Activated CD4-positive, alpha-beta T cell treated with anti-CD3 and anti-CD28 coated beads, Interleukin-2, amount 10 ng/mL, durations not matched to agents 7 days and 5 days (primary cell): Measurements from ENCODE around the gene SORCS2. TPM values are rescaled to one million over a fixed set of nuclear protein-coding genes. Genes with fewer than 3 reads are reported as not detected.
"Not testable (repeated sequence)": the region's sequence is repeated elsewhere in the genome, so short reads cannot be mapped to it uniquely, and the experiment has no call there.

Source experiments
- CTCF ChIA-PET: fragments of 350-600 bp; sonication (Branson Sonifier 250); formaldehyde crosslinking; loops from one replicate; lab custom pipeline; 2021; ENCODE audit warnings: antibody characterized with exemption; lab: Charles Lee
- POLR2A ChIA-PET: fragments of 350-600 bp; sonication (Branson Sonifier 250); formaldehyde crosslinking; loops from one replicate; lab custom pipeline; 2021; ENCODE audit warnings: antibody characterized with exemption; lab: Charles Lee
- DNase-seq: peaks from one replicate; pipeline ENCODE4 v3.0.0-alpha.2; 2020
- H3K27ac Mint-ChIP-seq: one replicate; pipeline ENCODE4 v1.8.0; 2021; ENCODE audit warnings: mild to moderate bottlenecking, moderate library complexity, mixed read lengths
- H3K27me3 Mint-ChIP-seq: one replicate; pipeline ENCODE4 v1.8.0; 2021; ENCODE audit warnings: mixed read lengths
- H3K36me3 Mint-ChIP-seq: one replicate; pipeline ENCODE4 v1.8.0; 2021; ENCODE audit warnings: low read depth, mixed read lengths
- H3K4me1 Mint-ChIP-seq: one replicate; pipeline ENCODE4 v1.8.0; 2021; ENCODE audit warnings: mixed read lengths
- H3K4me3 Mint-ChIP-seq: one replicate; pipeline ENCODE4 v1.8.0; 2021; ENCODE audit warnings: mild to moderate bottlenecking, moderate library complexity, mixed read lengths
- H3K9me3 Mint-ChIP-seq: one replicate; pipeline ENCODE4 v1.8.0; 2021; ENCODE audit warnings: mixed read lengths
- total RNA-seq, 2 experiments: library from RNA; stranded (reverse); gene quantifications; one replicate each; pipeline ENCODE4 v1.2.3, GENCODE V29; 2021

Gene SORCS2
- total RNA-seq, 2 experiments from 2014 or later = not detected

DNA sequence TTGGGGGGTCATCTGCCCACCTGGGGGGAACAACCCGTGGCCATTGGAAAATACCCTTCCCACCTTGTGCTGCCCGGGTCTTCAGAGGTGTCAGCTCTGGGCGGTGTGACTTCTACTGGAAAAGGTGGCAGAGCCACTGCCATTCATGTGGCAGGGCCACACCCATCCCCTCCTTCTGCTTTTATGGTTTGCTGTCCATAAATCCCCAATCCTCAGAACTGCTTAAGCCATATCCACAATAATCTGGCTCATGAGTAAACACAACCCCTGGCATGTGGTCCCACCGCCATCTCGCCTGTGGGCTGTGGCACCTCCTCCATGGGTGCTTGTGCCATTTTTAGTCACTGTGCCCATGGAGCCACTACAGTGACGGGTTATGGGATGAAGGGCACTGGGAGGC is 20.6 kb downstream of the SORCS2 start:
- Mint-ChIP-seq H3K9me3 (peaks cover 3% of the 10 kb centered on the region), H3K4me3 (no peak overlapping the region), H3K27me3 (no peaks in the 10 kb centered on the region), H3K27ac (no peak overlapping the region), H3K4me1 (no peaks in the 10 kb centered on the region), H3K36me3 (no peaks in the 10 kb centered on the region)
- DNase-seq = no peak
- ChIA-PET CTCF (no interaction called here), POLR2A (no interaction called here)

DNA sequence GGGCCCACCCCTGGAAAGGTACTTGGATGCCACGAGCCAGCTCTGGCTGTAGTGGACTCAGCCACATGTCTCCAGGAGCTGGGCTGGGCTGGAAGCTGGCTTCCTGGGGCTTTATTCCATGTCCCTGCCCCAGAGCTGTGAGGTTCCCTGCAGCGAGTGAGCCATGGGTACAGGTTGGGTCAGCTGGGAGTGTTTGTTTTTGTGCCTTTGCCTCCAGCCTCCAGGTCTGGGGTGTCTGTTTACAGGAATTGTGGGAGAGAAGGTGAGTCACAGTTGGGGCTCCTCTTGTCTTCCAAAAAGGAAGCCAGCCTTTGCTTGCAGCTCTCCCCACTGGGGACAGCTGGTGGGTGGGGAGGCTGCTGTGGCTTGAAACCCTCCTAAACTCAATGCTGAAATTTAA is 21.5 kb downstream of the SORCS2 start:
- Mint-ChIP-seq H3K27ac (no peak overlapping the region), H3K9me3 (peaks cover 3% of the 10 kb centered on the region), H3K4me1 (no peaks in the 10 kb centered on the region), H3K27me3 (no peaks in the 10 kb centered on the region), H3K36me3 (no peaks in the 10 kb centered on the region), H3K4me3 (no peak overlapping the region)
- ChIA-PET POLR2A (no interaction called here), CTCF (no interaction called here)
- no peak for DNase-seq

GRCh38 chr4:7214359-7214758 is 22.0 kb downstream of the SORCS2 start:
- Mint-ChIP-seq H3K36me3 (no peaks in the 10 kb centered on the region), H3K27ac (no peak overlapping the region), H3K4me3 (no peak overlapping the region), H3K4me1 (no peaks in the 10 kb centered on the region), H3K9me3 (peaks cover 3% of the 10 kb centered on the region), H3K27me3 (no peaks in the 10 kb centered on the region)
- POLR2A ChIA-PET = no interaction called here
- CTCF ChIA-PET = no interaction called here
- no peak for DNase-seq

- DNase-seq, H3K4me3 Mint-ChIP-seq, H3K27ac Mint-ChIP-seq, H3K27me3 Mint-ChIP-seq, H3K36me3 Mint-ChIP-seq, H3K4me1 Mint-ChIP-seq, CTCF ChIA-PET, H3K9me3 Mint-ChIP-seq, POLR2A ChIA-PET: not testable (repeated sequence)
Observed at GRCh38 chr4:7215187-7215586, 22.8 kb downstream of the SORCS2 start.

- H3K9me3 Mint-ChIP-seq = peaks cover 3% of the 10 kb centered on the region
- H3K27me3 Mint-ChIP-seq = no peaks in the 10 kb centered on the region
- H3K36me3 Mint-ChIP-seq = no peaks in the 10 kb centered on the region
- ChIA-PET POLR2A (no interaction called here), CTCF (no interaction called here)
- no peak overlapping the region for H3K27ac Mint-ChIP-seq
- H3K4me1 Mint-ChIP-seq = no peaks in the 10 kb centered on the region
- H3K4me3 Mint-ChIP-seq = no peak overlapping the region
- DNase-seq = no peak
Observed at GRCh38 chr4:7217039-7217438, 24.7 kb downstream of the SORCS2 start.

DNA sequence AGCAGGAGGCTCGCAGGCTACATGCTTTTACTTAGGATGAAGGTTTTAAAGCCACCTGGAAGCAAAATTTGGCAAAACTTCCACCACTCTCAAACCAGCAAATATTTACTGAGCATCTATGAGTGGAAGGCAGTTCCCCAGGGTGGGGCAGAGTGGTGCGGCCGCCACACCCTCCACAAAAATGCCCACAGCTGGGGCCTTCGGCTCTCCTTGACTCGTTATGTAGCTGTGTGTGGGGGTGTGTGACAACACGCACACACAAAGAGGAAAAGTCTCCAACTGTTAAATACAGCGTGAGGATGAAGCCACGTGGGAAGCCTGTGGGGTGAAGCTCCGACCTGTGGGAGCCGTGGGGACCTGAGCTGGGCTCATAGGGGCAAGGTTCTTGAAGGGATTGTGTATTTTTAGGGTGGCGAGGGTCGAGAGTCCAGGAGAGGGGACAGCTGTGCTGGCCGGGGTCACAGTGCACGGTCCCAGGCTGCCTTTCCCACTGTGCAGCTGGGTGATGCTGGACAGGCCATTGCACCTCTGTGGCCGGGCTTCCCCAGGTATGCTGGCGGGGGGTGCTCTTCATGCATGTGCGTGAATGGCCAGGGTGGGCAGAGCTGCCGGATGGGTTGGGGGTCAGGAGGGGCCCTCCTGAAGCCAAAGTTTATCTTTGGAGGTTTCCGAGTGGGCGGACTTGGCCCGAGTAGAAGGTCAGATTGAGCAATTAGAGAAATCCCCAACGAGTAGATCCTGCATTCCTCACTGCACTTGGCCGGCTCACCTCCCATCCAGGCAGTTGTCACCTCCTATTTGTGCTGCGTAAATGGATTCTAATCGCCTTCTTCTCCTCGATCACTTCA is 25.4 kb downstream of the SORCS2 start:
- no peaks in the 10 kb centered on the region for H3K27me3 Mint-ChIP-seq
- peaks cover 3% of the 10 kb centered on the region for H3K9me3 Mint-ChIP-seq
- ChIA-PET CTCF (no interaction called here), POLR2A (no interaction called here)
- no peak overlapping the region for H3K27ac Mint-ChIP-seq
- DNase-seq = no peak
- H3K4me1 Mint-ChIP-seq = no peaks in the 10 kb centered on the region
- H3K36me3 Mint-ChIP-seq = no peaks in the 10 kb centered on the region
- no peak overlapping the region for H3K4me3 Mint-ChIP-seq

GRCh38 chr4:7218686-7219085 is 26.3 kb downstream of the SORCS2 start:
- CTCF ChIA-PET = no interaction called here
- DNase-seq = no peak
- H3K9me3 Mint-ChIP-seq = peaks cover 3% of the 10 kb centered on the region
- POLR2A ChIA-PET = no interaction called here
- H3K4me3 Mint-ChIP-seq = no peak overlapping the region
- no peaks in the 10 kb centered on the region for H3K4me1 Mint-ChIP-seq
- H3K27me3 Mint-ChIP-seq = no peaks in the 10 kb centered on the region
- H3K27ac Mint-ChIP-seq = no peak overlapping the region
- no peaks in the 10 kb centered on the region for H3K36me3 Mint-ChIP-seq

DNA sequence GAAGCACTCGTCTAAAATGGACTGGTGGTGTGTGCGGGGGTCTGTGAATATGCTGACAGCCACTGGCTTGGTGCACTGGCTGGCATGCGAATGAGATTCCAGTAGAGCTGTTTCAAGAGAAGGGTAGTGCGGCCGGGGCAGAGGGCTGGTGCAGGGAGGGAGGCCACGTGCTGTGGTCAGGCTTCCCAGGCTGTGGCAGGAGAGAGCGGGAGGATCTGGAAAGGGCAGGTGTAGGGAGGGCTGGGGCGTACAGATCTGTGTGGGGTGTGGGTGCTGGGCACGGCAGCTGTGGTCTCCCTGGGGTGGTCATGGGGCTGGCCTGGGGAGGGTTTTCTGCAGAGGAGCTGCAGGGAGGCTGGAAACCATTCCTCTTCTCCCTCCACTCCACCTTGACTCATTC is 30.2 kb downstream of the SORCS2 start:
- ChIA-PET CTCF (no interaction called here), POLR2A (no interaction called here)
- Mint-ChIP-seq H3K36me3 (no peaks in the 10 kb centered on the region), H3K4me3 (no peak overlapping the region), H3K27ac (no peak overlapping the region), H3K9me3 (no peaks in the 10 kb centered on the region), H3K4me1 (no peaks in the 10 kb centered on the region), H3K27me3 (no peaks in the 10 kb centered on the region)
- DNase-seq = no peak

DNA sequence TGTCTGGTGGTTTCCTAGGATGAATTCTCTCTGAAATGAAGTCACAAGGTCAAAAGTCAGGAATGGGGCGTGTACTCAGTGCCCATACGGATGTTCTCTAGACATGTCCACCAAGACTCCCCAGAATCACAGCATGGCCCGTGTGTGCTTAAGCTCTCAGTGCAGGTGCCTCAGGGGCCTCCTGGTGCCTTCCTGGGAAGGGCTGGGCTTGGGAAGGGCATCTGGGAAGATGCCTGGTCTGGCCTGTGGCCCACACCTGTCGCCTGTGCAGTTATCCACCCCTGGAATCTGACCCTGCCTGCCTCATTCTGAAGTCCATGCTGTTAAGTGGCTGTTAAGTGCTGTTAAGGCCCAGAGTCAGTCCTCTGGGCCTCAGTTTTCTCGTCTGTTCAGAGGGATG is 31.2 kb downstream of the SORCS2 start:
- ChIA-PET CTCF (no interaction called here), POLR2A (no interaction called here)
- H3K27me3 Mint-ChIP-seq = no peaks in the 10 kb centered on the region
- H3K27ac Mint-ChIP-seq = no peak overlapping the region
- no peaks in the 10 kb centered on the region for H3K9me3 Mint-ChIP-seq
- no peak overlapping the region for H3K4me3 Mint-ChIP-seq
- DNase-seq = no peak
- no peaks in the 10 kb centered on the region for H3K4me1 Mint-ChIP-seq
- H3K36me3 Mint-ChIP-seq = no peaks in the 10 kb centered on the region

DNA sequence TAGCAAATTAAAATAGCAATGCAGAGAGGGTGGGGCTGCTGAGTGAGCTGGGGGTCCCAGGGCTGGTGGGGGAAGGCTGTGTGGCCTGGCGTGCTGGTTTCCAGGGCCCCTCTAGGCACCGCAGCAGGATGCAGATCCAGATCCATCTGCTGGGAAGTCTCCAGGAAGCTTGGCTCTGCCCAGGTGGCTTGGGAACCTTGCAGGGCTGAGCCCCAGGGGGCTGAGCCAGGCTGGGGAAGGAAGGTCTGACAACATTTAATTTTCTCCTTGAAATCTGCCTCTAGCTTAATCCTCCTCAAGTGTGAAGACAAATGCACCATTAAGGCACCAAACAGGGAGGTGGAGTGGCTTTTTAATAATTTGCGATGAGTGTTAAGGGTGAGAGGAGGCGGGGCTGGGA is 31.7 kb downstream of the SORCS2 start:
- Mint-ChIP-seq H3K4me1 (no peaks in the 10 kb centered on the region), H3K9me3 (no peaks in the 10 kb centered on the region), H3K4me3 (no peak overlapping the region), H3K27ac (no peak overlapping the region), H3K36me3 (no peaks in the 10 kb centered on the region), H3K27me3 (no peaks in the 10 kb centered on the region)
- CTCF ChIA-PET = no interaction called here
- no peak for DNase-seq
- POLR2A ChIA-PET = no interaction called here

DNA sequence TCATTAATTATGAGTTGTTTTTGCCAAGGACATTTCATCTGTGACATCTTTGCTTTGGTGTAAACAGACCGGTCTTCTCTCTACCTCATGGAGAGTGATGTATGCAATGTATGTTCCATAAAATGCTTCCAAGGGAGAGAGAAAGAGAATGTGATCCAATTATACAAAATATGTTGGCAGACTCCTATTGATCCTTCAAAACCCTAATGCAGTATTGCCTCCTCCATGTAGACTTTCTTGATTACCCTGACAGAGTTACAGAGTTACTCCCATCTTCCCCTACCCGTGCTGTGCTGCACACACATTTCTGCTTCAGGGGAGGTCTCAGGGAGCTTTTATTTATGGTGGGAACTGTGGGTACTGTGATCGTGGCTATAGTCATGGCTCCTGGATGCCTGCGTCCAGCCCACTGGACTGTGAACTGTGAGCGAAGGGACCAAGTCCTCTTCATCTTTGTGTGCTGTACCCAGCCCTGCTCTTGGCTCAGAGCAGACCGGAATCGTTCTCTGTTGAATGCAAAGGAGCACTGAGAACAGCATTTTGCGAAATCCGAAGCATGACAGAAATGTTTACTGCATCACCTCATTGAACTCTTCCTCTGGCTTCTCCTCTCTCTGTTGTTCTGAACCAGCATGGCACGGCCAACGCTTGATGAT is 32.7 kb downstream of the SORCS2 start:
- Mint-ChIP-seq H3K4me3 (no peak overlapping the region), H3K27ac (no peak overlapping the region), H3K4me1 (no peaks in the 10 kb centered on the region), H3K27me3 (no peaks in the 10 kb centered on the region), H3K36me3 (no peaks in the 10 kb centered on the region), H3K9me3 (no peaks in the 10 kb centered on the region)
- POLR2A ChIA-PET = no interaction called here
- no peak for DNase-seq
- CTCF ChIA-PET = no interaction called here

GRCh38 chr4:7226439-7226838 is 34.1 kb downstream of the SORCS2 start:
- Mint-ChIP-seq H3K27me3 (no peaks in the 10 kb centered on the region), H3K27ac (no peak overlapping the region), H3K4me3 (no peak overlapping the region), H3K36me3 (no peaks in the 10 kb centered on the region), H3K4me1 (no peaks in the 10 kb centered on the region), H3K9me3 (no peaks in the 10 kb centered on the region)
- no peak for DNase-seq
- POLR2A ChIA-PET = no interaction called here
- CTCF ChIA-PET = no interaction called here

DNA sequence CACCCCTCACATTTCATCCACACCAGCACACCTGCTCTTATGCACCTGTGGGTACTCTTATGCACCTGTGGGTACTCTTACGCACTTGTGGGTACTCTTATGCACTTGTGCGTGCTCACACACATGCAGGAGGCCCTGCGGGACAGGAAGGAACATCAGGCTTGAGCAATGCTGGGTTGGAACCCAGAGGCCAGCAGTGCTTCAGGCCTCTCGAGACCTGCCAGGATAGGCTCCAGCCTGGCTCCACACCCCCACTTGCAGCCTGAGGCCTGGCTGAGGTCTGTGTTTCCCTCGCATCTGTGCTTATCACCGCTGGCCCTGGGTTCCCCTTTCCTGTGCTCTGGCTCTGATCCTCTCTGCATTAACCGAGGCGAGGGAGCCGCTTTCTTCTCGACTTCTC is 34.7 kb downstream of the SORCS2 start:
- Mint-ChIP-seq H3K4me3 (no peak overlapping the region), H3K9me3 (no peaks in the 10 kb centered on the region), H3K27ac (no peak overlapping the region), H3K27me3 (no peaks in the 10 kb centered on the region), H3K4me1 (no peaks in the 10 kb centered on the region), H3K36me3 (no peaks in the 10 kb centered on the region)
- ChIA-PET CTCF (no interaction called here), POLR2A (no interaction called here)
- no peak for DNase-seq
